ENCODE data around the gene MACROD2.
"Not testable (repeated sequence)": the region's sequence is repeated elsewhere in the genome, so short reads cannot be mapped to it uniquely, and the experiment has no call there.

MACROD2 gene

GRCh38 chr20:15109494-15109893, 1114.2 kb downstream of the MACROD2 start:
- H3K4me1 Mint-ChIP-seq (ENCODE audit: low read depth), result no peaks in the 10 kb centered on the region
- H3K9me3 Mint-ChIP-seq, result peaks cover 12% of the 10 kb centered on the region
- H3K36me3 Mint-ChIP-seq (ENCODE audit: low read depth), result no peaks in the 10 kb centered on the region
- H3K27me3 Mint-ChIP-seq (ENCODE audit: low read depth), result no peaks in the 10 kb centered on the region
- no peak overlapping the region for H3K4me3 Mint-ChIP-seq
- H3K27ac Mint-ChIP-seq, result no peak overlapping the region

DNA sequence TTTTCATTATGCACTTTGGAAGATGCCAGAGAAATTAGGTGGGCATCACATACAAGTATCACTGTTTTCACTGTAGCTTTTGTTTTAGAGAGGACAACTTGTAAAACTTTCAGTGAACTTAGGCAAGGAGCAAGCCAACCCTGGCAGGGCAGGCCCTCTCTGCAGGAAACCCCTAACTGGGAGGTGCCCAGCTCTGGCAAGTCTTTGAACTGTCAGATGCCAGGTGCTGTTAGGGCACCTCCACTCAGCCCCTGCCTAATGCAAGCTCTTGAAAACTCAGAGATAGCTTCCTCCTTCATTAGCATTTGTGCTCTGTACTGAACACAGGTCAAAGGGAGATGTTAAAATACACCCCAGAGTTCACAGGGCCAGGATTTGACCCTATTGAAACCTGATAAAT, 1116.3 kb downstream of the MACROD2 start:
- H3K4me3 Mint-ChIP-seq, result no peak overlapping the region
- no peaks in the 10 kb centered on the region for H3K27me3 Mint-ChIP-seq (ENCODE audit: low read depth)
- no peak overlapping the region for H3K27ac Mint-ChIP-seq
- H3K36me3 Mint-ChIP-seq (ENCODE audit: low read depth), result no peaks in the 10 kb centered on the region
- peaks cover 12% of the 10 kb centered on the region for H3K9me3 Mint-ChIP-seq
- no peaks in the 10 kb centered on the region for H3K4me1 Mint-ChIP-seq (ENCODE audit: low read depth)

- no peaks in the 10 kb centered on the region for H3K4me1 Mint-ChIP-seq (ENCODE audit: low read depth)
- H3K27ac Mint-ChIP-seq, result no peak overlapping the region
- H3K27me3 Mint-ChIP-seq (ENCODE audit: low read depth), result no peaks in the 10 kb centered on the region
- H3K4me3 Mint-ChIP-seq, result no peak overlapping the region
- no peaks in the 10 kb centered on the region for H3K36me3 Mint-ChIP-seq (ENCODE audit: low read depth)
- peaks cover 12% of the 10 kb centered on the region for H3K9me3 Mint-ChIP-seq
These were observed 1117.9 kb downstream of the MACROD2 start for GRCh38 chr20:15113144-15113773.

DNA sequence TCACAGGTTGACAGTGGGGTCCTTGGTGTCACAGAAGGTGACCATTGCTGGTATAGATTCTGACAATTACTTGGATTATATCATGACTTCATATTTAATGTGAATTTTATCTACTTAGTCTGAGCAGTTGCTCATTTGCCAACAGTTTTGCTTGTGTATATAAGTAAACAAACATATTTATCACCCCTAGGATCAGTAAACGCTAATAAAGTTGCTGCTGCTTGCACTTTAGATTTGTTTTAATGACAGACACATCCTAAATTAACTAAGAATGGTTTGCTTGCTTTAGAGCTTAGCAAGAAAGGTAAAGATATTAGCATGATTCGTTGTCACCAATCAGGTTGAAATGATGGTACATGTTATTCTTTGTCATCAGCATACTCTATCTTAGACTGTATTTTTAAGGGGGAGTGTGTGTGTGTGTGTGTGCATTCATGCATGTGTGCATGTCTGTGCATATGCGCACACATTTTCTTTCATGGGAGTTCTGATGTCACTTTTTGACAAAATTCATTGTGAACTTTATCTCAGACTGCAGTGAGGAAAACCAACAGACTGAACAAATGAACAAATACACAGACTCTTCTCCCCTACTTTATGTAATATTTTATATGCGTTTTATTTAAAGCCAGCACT, 1124.7 kb downstream of the MACROD2 start:
- Mint-ChIP-seq H3K36me3 (ENCODE audit: low read depth) (no peaks in the 10 kb centered on the region), H3K27ac (no peak overlapping the region), H3K27me3 (ENCODE audit: low read depth) (no peaks in the 10 kb centered on the region), H3K9me3 (peaks cover 9% of the 10 kb centered on the region), H3K4me1 (ENCODE audit: low read depth) (no peaks in the 10 kb centered on the region), H3K4me3 (no peak overlapping the region)

GRCh38 chr20:15122613-15123012, 1127.3 kb downstream of the MACROD2 start:
- Mint-ChIP-seq H3K9me3 (peaks cover 6% of the 10 kb centered on the region), H3K36me3 (ENCODE audit: low read depth) (no peaks in the 10 kb centered on the region), H3K27me3 (ENCODE audit: low read depth) (no peaks in the 10 kb centered on the region), H3K27ac (no peak overlapping the region), H3K4me3 (no peak overlapping the region), H3K4me1 (ENCODE audit: low read depth) (no peaks in the 10 kb centered on the region)

GRCh38 chr20:15131176-15131575, 1135.9 kb downstream of the MACROD2 start:
- Mint-ChIP-seq H3K36me3 (ENCODE audit: low read depth) (no peaks in the 10 kb centered on the region), H3K4me3 (no peak overlapping the region), H3K27me3 (ENCODE audit: low read depth) (no peaks in the 10 kb centered on the region), H3K9me3 (peaks cover 4% of the 10 kb centered on the region), H3K4me1 (ENCODE audit: low read depth) (no peaks in the 10 kb centered on the region), H3K27ac (no peak overlapping the region)

- Mint-ChIP-seq H3K27me3 (ENCODE audit: low read depth) (no peaks in the 10 kb centered on the region), H3K27ac (no peak overlapping the region), H3K4me3 (no peak overlapping the region), H3K4me1 (ENCODE audit: low read depth) (no peaks in the 10 kb centered on the region), H3K36me3 (ENCODE audit: low read depth) (no peaks in the 10 kb centered on the region), H3K9me3 (peaks cover 17% of the 10 kb centered on the region)
These were observed 1143.3 kb downstream of the MACROD2 start for GRCh38 chr20:15138548-15139126.

DNA sequence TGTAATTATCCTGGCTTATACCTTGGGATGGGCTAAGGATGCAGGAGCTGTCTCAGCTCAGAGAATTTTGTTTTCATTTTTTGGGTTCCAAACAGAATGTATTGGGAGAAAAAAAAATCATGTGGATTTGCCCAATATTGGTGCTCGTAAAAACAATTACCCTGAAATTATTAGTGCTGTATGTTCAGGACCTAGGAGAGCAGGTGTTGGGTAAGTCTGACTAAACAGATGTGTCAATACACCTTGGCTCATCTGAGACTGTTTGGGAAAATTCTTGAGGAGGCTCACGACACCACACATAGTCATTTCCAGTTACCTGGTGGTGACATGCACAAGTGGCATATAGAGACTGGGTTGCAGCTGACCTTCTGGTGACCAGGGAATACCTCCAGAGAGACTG, 1144.2 kb downstream of the MACROD2 start:
- Mint-ChIP-seq H3K4me3 (no peak overlapping the region), H3K27ac (no peak overlapping the region), H3K4me1 (ENCODE audit: low read depth) (no peaks in the 10 kb centered on the region), H3K27me3 (ENCODE audit: low read depth) (no peaks in the 10 kb centered on the region), H3K36me3 (ENCODE audit: low read depth) (no peaks in the 10 kb centered on the region), H3K9me3 (peaks cover 17% of the 10 kb centered on the region)

GRCh38 chr20:15140286-15140685, 1145.0 kb downstream of the MACROD2 start:
- Mint-ChIP-seq H3K4me3 (no peak overlapping the region), H3K27ac (no peak overlapping the region), H3K36me3 (ENCODE audit: low read depth) (no peaks in the 10 kb centered on the region), H3K27me3 (ENCODE audit: low read depth) (no peaks in the 10 kb centered on the region), H3K4me1 (ENCODE audit: low read depth) (no peaks in the 10 kb centered on the region), H3K9me3 (peaks cover 22% of the 10 kb centered on the region)

GRCh38 chr20:15140940-15141339, 1145.6 kb downstream of the MACROD2 start:
- not testable (repeated sequence) for H3K4me3 Mint-ChIP-seq; H3K36me3 Mint-ChIP-seq (ENCODE audit: low read depth); H3K4me1 Mint-ChIP-seq (ENCODE audit: low read depth); H3K27me3 Mint-ChIP-seq (ENCODE audit: low read depth); H3K27ac Mint-ChIP-seq
- H3K9me3 Mint-ChIP-seq, result peaks cover 22% of the 10 kb centered on the region

- Mint-ChIP-seq H3K4me1 (ENCODE audit: low read depth) (no peaks in the 10 kb centered on the region), H3K9me3 (peaks cover 25% of the 10 kb centered on the region), H3K27ac (no peak overlapping the region), H3K27me3 (ENCODE audit: low read depth) (no peaks in the 10 kb centered on the region), H3K4me3 (no peak overlapping the region), H3K36me3 (ENCODE audit: low read depth) (no peaks in the 10 kb centered on the region)
These were observed 1146.5 kb downstream of the MACROD2 start for GRCh38 chr20:15141861-15142260.

GRCh38 chr20:15143478-15143877, 1148.2 kb downstream of the MACROD2 start:
- Mint-ChIP-seq H3K27me3 (ENCODE audit: low read depth) (no peaks in the 10 kb centered on the region), H3K4me1 (ENCODE audit: low read depth) (no peaks in the 10 kb centered on the region), H3K36me3 (ENCODE audit: low read depth) (no peaks in the 10 kb centered on the region), H3K9me3 (peaks cover 29% of the 10 kb centered on the region), H3K27ac (no peak overlapping the region), H3K4me3 (no peak overlapping the region)

DNA sequence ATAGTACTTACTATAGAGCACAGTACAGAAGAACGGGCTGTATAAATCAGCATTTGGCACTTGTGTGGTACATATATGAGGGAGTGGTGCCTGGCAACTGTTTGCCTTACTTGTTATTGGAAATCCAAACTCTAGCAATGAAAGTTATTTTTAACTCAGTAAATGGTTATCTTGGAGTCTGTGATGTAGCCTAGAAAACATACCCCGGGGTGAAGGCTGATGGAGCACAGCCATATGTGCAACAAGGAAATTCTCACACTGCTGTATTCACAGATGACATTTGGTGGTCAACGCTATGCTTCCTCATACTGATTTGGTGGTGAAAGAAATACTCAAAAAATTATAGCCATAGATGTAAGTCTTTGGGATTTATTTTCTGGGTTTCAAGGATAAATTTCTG, 1149.6 kb downstream of the MACROD2 start:
- Mint-ChIP-seq H3K27me3 (ENCODE audit: low read depth) (no peaks in the 10 kb centered on the region), H3K4me1 (ENCODE audit: low read depth) (no peaks in the 10 kb centered on the region), H3K36me3 (ENCODE audit: low read depth) (no peaks in the 10 kb centered on the region), H3K9me3 (peaks cover 20% of the 10 kb centered on the region), H3K4me3 (no peak overlapping the region), H3K27ac (no peak overlapping the region)

- Mint-ChIP-seq H3K4me3 (no peak overlapping the region), H3K27me3 (ENCODE audit: low read depth) (no peaks in the 10 kb centered on the region)
These were observed 1151.6 kb downstream of the MACROD2 start for GRCh38 chr20:15146948-15147347.

GRCh38 chr20:15154070-15154469, 1158.8 kb downstream of the MACROD2 start:
- no peaks in the 10 kb centered on the region for H3K27me3 Mint-ChIP-seq (ENCODE audit: low read depth)
- H3K9me3 Mint-ChIP-seq, result peaks cover 11% of the 10 kb centered on the region
- H3K36me3 Mint-ChIP-seq (ENCODE audit: low read depth), result no peaks in the 10 kb centered on the region
- no peak overlapping the region for H3K27ac Mint-ChIP-seq
- no peak overlapping the region for H3K4me3 Mint-ChIP-seq
- H3K4me1 Mint-ChIP-seq (ENCODE audit: low read depth), result peaks cover 12% of the 10 kb centered on the region

More at GRCh38 chr20:15146948-15147347, 1151.6 kb downstream of the MACROD2 start:
- Mint-ChIP-seq H3K27ac (no peak overlapping the region), H3K36me3 (ENCODE audit: low read depth) (no peaks in the 10 kb centered on the region), H3K9me3 (peaks cover 13% of the 10 kb centered on the region), H3K4me1 (ENCODE audit: low read depth) (no peaks in the 10 kb centered on the region)
